Hematopoietic multipotent progenitor cell treated with erythropoietin and hydrocortisone succinate and interleukin-3 and kit ligand, for 17 days (in vitro differentiated cells): ENCODE measurements around the gene RAI1.

ENCODE experiments used
- DNase-seq: peaks from one replicate; pipeline ENCODE4 v3.0.0-alpha.2; 2015; ENCODE audit warnings: low spot score

The RAI1 gene

GRCh38 chr17:17833658-17834357, 152.6 kb downstream of the RAI1 start:
- DNase-seq = peak; percentile 54

GRCh38 chr17:17834974-17835373, 153.7 kb downstream of the RAI1 start:
- DNase-seq = peak; percentile 35

GRCh38 chr17:17835415-17836249, 154.4 kb downstream of the RAI1 start:
- DNase-seq = peak; percentile 45

GRCh38 chr17:17836250-17836817, 155.1 kb downstream of the RAI1 start:
- peak; percentile 99 for DNase-seq

GRCh38 chr17:17836818-17837379, 155.6 kb downstream of the RAI1 start, which contains the start of gene SREBF1:
Gene SREBF1, minus strand, starts transcription at chr17:17836986. Its CDS starts 169 bp downstream, at chr17:17836817.
- DNase-seq = peak; percentile 85

GRCh38 chr17:17837380-17837821, 156.1 kb downstream of the RAI1 start:
- DNase-seq = peak; percentile 67

GRCh38 chr17:17837966-17838962, 157.0 kb downstream of the RAI1 start:
- peak; percentile 67 for DNase-seq

GRCh38 chr17:17839791-17840707, 158.8 kb downstream of the RAI1 start:
- peak; percentile 95 for DNase-seq

- DNase-seq = peak; percentile 81
These were observed 159.7 kb downstream of the RAI1 start for GRCh38 chr17:17840751-17841591.

- DNase-seq = peak; percentile 41
These were observed 160.4 kb downstream of the RAI1 start for GRCh38 chr17:17841601-17842025.

- DNase-seq = peak; percentile 38
These were observed 161.0 kb downstream of the RAI1 start for GRCh38 chr17:17842111-17842876.

- no peak for DNase-seq
These were observed 161.8 kb downstream of the RAI1 start for GRCh38 chr17:17843096-17843495.

GRCh38 chr17:17844079-17844478, 162.8 kb downstream of the RAI1 start:
- DNase-seq = no peak

GRCh38 chr17:17844500-17844899, 163.2 kb downstream of the RAI1 start:
- DNase-seq = no peak

- no peak for DNase-seq
These were observed 164.0 kb downstream of the RAI1 start for GRCh38 chr17:17845046-17845775.

GRCh38 chr17:17846003-17846402, 164.7 kb downstream of the RAI1 start:
- no peak for DNase-seq

- no peak for DNase-seq
These were observed 165.4 kb downstream of the RAI1 start for GRCh38 chr17:17846645-17847044.
